Activated T-cell treated with anti-CD3 and anti-CD28 coated beads for 48 hours (primary cell): Measurements from ENCODE around the gene STX10.
"Not testable (repeated sequence)": the region's sequence is repeated elsewhere in the genome, so short reads cannot be mapped to it uniquely, and the experiment has no call there.

ENCODE experiments used
- DNase-seq: peaks from one replicate; pipeline ENCODE4 v3.0.0-alpha.2; 2020; ENCODE audit warnings: low read depth

STX10 gene

GRCh38 chr19:13164343-13165161 is 14.4 kb upstream of the STX10 start:
- no peak for DNase-seq

- DNase-seq: peak; percentile 53
These were observed 13.6 kb upstream of the STX10 start for GRCh38 chr19:13163609-13164342.

DNA sequence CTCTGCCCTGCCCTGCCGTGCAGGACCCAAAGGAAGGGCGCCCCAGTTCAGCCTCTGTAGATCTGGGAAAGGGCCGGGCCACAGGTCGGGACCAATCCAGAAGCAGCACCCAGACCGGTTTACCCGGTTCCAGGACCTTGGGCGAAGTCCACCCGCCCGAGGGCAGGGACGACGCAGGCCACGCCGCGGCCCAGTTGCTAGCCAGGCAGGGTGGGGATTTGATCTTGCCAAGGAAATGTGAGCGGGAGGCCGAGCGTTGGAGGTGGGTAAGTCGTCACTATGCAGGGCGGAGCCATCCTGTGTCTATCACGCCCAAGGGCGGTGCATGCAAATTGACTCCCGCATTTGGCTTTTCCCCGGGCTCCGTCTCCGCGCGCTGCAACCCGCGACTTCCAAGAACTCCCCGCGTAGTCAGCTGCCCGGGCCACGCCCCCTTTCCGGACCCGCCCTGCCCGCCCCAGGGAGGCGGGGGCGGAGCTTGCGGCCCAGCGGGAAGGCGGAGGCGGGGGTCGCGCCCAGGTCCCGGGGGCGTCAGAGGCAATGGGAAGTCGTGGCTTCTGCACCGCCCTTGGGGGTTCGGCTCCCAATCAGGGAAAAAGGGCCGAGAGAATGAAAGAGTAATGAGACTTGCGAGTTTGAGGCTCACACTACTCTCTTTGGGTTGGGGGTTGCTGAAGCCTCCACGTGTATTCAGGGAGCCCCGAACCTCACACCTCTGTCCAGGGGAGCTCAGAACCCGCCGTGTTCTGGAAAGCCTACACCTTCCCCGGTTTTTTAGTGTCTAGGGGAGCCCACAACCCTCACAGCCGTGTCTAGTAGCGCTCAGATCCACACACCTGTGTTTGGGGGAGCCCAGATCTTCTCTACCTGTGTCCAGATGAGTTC is 12.8 kb upstream of the STX10 start:
- DNase-seq: peak; percentile 89

DNA sequence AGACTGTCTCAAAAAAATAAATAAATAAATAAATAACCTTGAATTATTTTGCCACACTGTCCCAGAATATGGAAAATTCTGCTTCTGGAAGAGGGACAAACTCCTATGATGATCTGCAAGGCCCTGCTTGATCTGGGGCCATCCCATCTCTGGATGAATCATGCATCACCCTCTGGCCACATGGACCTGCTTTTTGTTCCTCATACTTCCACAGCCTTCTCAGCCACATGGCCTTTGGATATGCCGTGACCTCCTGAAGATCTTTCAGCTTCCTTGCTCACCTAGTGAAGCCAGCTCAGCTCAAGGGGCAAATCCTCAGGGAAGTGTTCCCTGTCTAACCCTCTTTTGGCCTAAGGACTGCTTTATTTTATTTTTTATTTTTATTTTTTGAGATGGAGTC is 10.4 kb upstream of the STX10 start:
- DNase-seq: no peak

DNA sequence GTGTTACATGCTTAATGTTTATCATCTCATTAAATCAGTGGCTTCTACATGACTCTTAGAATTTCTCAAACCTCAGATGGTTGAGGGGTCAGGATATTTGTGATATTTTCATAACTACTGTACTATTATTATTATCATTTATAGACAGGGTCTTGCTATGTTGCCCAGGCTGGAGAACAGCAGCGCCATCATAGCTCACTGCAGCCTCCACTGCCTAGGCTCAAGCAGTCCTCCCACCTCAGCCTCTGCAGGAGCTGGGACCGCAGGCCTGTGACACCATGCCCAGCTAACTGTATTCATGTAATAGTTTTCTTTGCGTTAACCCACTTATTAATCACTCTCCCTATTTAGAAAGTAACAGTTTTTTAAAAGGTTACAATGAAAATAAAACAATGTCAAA is 9.5 kb upstream of the STX10 start:
- DNase-seq: no peak

- DNase-seq: peak; percentile 64
These were observed 5.5 kb upstream of the STX10 start for GRCh38 chr19:13155472-13156359.

- DNase-seq: peak; percentile 72
These were observed 4.8 kb upstream of the STX10 start for GRCh38 chr19:13154911-13155471.

DNA sequence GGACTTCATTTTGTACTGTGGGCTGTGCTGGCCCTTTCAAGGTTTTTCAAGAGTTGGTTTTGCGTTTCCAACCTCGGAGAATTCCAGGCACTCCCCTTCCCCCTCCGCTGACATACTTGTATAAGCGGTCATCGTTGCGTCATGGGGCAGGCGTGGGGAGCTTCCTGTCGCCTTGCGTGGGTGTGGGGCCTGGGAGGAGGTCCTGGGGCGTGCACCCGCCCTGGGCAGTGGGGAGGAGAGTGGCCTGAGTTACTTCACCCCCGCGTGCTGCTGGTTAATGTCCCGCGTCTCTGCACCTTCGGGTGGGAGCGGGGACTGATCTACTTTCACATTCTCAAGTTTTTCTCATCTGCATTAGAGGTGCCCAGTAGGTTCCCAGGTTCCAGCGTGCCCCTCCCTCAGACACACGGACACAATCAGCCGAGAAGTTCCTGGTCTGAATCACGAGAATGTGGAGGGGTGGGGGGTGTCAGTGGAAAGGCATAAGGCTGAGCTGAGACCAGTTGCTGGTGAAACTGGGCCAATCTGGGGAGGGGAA is 4.1 kb upstream of the STX10 start:
- peak; percentile 60 for DNase-seq

DNA sequence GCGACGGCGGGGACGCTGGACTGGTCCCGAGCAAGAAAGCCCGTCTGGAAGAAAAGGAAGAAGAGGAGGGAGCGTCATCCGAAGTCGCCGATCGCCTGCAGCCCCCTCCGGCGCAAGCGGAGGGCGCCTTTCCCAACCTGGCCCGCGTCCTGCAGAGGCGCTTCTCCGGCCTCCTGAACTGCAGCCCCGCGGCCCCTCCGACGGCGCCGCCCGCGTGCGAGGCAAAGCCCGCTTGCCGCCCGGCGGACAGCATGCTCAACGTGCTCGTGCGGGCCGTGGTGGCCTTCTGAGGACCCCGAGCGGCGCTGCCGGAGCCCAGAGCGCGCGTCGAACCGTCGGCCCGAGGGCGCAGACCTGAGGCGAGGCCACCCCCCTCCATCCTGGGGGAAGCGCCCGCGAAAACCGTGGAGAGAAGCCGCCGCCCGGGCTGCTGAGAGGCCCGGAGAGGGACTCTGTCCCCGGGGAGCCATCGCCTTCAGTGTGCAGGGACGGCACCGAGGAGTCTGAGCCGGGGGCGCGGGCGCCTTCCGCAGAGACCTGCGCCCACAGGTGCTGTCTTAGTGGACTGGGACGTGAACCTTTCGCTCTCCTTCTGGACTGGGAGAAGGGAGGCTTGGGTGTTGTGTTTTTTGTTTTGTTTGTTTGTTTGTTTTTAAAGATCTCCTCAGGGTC is 3.5 kb upstream of the STX10 start:
- DNase-seq: no peak

DNA sequence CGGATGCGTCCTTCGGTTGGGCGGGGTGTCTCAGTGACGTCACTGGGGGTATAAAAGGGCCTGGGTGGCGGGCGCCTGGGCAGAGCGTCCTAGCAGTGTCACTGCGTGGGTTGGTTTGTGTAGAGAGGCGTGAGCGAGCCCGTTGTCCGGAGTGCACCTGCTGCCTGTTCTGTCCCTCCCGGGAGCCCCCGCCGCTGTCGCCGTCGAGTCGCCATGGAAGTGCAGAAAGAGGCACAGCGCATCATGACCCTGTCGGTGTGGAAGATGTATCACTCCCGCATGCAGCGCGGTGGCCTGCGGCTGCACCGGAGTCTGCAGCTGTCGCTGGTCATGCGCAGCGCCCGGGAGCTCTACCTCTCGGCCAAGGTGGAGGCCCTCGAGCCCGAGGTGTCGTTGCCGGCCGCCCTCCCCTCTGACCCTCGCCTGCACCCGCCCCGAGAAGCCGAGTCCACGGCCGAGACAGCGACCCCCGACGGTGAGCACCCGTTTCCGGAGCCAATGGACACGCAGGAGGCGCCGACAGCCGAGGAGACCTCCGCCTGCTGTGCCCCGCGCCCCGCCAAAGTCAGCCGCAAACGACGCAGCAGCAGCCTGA is 2.9 kb upstream of the STX10 start:
- DNase-seq: peak; percentile 94

DNA sequence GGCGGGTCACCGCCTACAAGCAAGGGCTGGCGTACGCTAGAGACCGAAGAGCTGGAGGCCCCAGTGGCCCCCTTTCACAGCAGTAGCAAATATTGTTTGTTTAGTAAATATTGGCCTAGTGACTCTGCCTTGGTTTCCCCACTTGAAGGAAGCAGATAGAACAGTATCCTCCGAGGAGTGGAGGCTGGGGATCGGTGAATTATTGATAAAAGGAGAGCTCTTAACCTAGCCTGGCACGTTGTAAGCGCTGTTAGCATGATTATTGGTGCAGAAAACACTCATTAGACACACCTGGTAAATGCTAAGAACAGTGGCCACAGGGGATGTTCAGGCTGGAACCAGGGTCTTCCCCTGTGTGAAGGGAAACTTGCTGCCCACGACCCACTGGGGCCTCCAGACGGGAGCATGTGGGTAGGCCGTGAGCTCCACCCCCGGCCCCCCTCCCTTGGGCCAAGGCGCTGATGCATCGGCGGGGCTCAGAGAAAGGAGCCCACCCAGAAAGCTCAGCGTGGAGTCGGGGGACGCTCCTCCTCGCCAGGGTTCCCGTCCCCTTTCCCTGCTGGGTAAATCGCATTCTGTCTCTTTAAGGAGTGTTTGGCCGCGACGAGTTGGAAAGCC is 2.3 kb upstream of the STX10 start:
- DNase-seq: no peak

DNA sequence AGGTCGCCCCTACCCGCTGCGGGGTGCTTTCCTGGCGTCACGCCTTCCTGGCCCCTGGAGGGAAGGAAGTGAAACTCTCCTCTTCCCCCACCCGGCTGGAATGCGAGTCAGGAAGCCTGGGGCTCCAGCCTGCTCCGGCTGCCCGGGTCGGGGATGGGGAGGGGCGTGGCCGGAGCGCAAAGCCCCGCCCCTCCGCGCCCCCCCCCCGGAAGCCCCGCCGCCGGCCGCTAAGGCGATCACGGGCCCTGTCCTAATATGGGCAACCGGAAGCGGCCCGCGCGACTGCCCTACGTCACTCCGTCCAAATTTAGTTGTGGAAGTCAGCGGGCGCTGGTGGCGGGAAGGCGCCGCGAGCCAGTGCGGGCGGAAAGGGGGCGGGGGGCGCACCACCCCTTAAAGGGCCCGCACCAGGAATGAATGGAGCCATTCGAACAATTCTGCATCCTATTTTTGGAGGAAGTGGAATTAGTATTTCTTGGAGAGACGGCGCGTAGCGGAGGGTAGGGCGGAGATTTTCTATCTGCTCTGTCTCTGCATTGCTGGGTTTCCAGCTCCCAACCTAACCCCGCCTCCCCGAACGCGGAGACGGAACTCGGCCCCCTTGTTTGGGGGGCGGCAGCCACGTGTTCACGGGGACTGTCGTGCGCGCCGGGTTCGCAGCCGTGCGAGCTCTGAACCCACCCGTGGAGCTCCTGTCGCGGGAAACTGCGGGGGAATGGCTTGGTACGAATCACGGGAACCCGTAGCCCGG is 1.6 kb upstream of the STX10 start:
- DNase-seq: peak; percentile 94

- DNase-seq: no peak
These were observed 893 bp upstream of the STX10 start for GRCh38 chr19:13150931-13151604.

DNA sequence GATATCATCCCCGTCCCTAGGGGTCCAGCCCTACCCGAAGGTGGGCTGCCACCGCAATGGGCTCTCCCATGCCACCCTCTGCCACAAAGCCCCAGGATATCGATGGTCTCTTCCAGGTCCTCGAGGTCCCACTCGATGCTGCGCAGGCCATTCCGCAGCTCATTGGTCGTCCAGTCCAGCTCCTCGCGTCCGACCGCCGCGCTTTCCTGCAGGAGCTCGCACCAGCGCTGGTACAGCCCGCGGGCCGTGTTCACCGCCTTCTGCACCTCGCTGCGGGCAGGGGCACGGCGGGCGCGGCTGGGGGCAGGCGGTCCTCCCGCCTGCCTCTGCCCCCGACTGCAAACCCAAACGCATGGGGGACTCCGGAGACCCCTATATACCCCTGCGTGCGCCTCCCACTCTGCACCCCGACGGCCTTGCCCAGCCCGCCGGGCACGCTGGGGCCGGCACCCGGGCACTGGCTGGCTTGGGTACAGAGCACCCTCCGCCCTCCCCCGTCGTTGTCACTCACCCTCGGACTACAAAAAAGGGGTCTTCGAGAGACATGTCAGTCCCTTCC is 468 bp downstream of the STX10 start:
- no peak for DNase-seq

DNA sequence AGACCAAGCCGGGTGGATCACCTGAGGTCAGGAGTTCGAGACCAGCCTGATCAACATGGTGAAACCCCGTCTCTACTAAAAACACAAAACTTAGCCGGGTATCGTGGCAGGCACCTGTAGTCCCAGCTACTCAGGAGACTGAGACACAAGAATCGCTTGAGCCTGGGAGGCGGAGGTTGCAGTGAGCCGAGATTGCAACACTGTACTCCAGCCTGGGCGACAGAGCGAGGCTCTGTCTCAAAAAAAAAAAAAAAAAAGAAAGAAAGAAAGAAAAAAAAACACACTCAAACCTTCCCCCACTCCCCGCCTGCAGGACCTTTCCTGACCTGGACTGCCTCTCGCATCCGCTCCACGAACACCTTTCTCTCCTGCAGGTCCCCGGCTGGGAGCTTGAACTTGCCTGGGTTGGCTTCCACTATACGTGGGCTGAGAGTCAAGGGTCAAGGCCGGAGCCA is 975 bp downstream of the STX10 start:
- not testable (repeated sequence) for DNase-seq

- no peak for DNase-seq
These were observed 3.2 kb downstream of the STX10 start for GRCh38 chr19:13146763-13147563.
